ENCODE results near the gene F13A1.

GRCh38 chr6:6256886-6257285, 63.6 kb downstream of the F13A1 start:
- TF ChIP-seq CTCF (tag by site-specific recombination; IDR thresholded peaks at IDR 0.05) (no peak), ZBTB10 (tag by site-specific recombination; IDR thresholded peaks at IDR 0.05) (no peak), ATF2 (tag by site-specific recombination; IDR thresholded peaks at IDR 0.05; ENCODE audit: low read depth) (no peak), ZNF76 (tag by site-specific recombination; IDR thresholded peaks at IDR 0.05; ENCODE audit: borderline replicate concordance, low read depth) (no peak), ZNF560 (tag by site-specific recombination; IDR thresholded peaks at IDR 0.05; ENCODE audit: borderline replicate concordance) (no peak), YY2 (tag by site-specific recombination; IDR thresholded peaks at IDR 0.05) (no peak), ZBTB8A (tag by site-specific recombination; IDR thresholded peaks at IDR 0.05) (no peak), ZNF202 (tag by site-specific recombination; IDR thresholded peaks at IDR 0.05; ENCODE audit: borderline replicate concordance) (no peak), ZNF777 (tag by site-specific recombination; IDR thresholded peaks at IDR 0.05; ENCODE audit: borderline replicate concordance) (no peak), ZNF121 (tag by site-specific recombination; IDR thresholded peaks at IDR 0.05) (no peak), ZNF311 (tag by site-specific recombination; IDR thresholded peaks at IDR 0.05; ENCODE audit: borderline replicate concordance) (no peak), ZNF580 (tag by site-specific recombination; IDR thresholded peaks at IDR 0.05) (no peak), ZFP69B (tag by site-specific recombination; IDR thresholded peaks at IDR 0.05) (no peak), ZBTB1 (tag by site-specific recombination; IDR thresholded peaks at IDR 0.05) (no peak)
